Endodermal cell (in vitro differentiated cells): ENCODE data around the gene DCUN1D1. TPM values are rescaled to one million over a fixed set of nuclear protein-coding genes. Genes with fewer than 3 reads are reported as not detected.
A peak's percentile ranks its signal among the peaks of the same experiment; 100 is the strongest.

Source experiments
- DNase-seq: peaks from one replicate; pipeline ENCODE4 v3.0.0-alpha.2; 2017
- H3K27ac ChIP-seq: 2 replicates; pipeline ENCODE4 v1.5.1; 2013; ENCODE audit warnings: mild to moderate bottlenecking, low read depth, low read length, moderate library complexity
- H3K27me3 ChIP-seq: 2 replicates; pipeline ENCODE4 v1.6.1; 2013; ENCODE audit warnings: mild to moderate bottlenecking, low read length, moderate library complexity; ENCODE audit not compliant: insufficient read depth, control insufficient read depth, poor library complexity, severe bottlenecking
- H3K36me3 ChIP-seq: 2 replicates; pipeline ENCODE4 v1.7.0; 2013; ENCODE audit warnings: mild to moderate bottlenecking, low read length, moderate library complexity; ENCODE audit not compliant: control insufficient read depth, insufficient read depth
- H3K4me1 ChIP-seq: one replicate; pipeline ENCODE4 v1.7.0; 2013; ENCODE audit warnings: low read length; ENCODE audit not compliant: control insufficient read depth, insufficient read depth
- H3K4me3 ChIP-seq: 2 replicates; pipeline ENCODE4 v1.5.1; 2013; ENCODE audit warnings: mild to moderate bottlenecking, low read length, moderate library complexity
- H3K9ac ChIP-seq: 2 replicates; pipeline ENCODE4 v1.6.1; 2013; ENCODE audit warnings: mild to moderate bottlenecking, low read length, moderate library complexity; ENCODE audit not compliant: poor library complexity, severe bottlenecking; ENCODE audit errors: extremely low read depth
- H3K9me3 ChIP-seq: 2 replicates; pipeline ENCODE4 v1.6.1; 2013; ENCODE audit warnings: mild to moderate bottlenecking, low read length, moderate library complexity; ENCODE audit not compliant: control insufficient read depth
- H3K27ac Mint-ChIP-seq: 2 replicates; pipeline ENCODE4 v1.8.0; 2020; ENCODE audit warnings: mixed read lengths
- H3K27me3 Mint-ChIP-seq: 2 replicates; pipeline ENCODE4 v1.8.0; 2021; ENCODE audit warnings: mild to moderate bottlenecking, mixed read lengths; ENCODE audit not compliant: insufficient read depth
- H3K36me3 Mint-ChIP-seq: 2 replicates; pipeline ENCODE4 v1.8.0; 2020; ENCODE audit warnings: low read depth, mixed read lengths
- H3K4me1 Mint-ChIP-seq: 2 replicates; pipeline ENCODE4 v1.8.0; 2020; ENCODE audit warnings: mixed read lengths
- H3K4me3 Mint-ChIP-seq: 2 replicates; pipeline ENCODE4 v1.8.0; 2020; ENCODE audit warnings: mild to moderate bottlenecking, moderate library complexity, mixed read lengths
- H3K9me3 Mint-ChIP-seq: 2 replicates; pipeline ENCODE4 v1.8.0; 2020; ENCODE audit warnings: mild to moderate bottlenecking, mixed read lengths
- CTCF ChIP-seq: fragments of 200-600 bp; sonication (generic); conservative IDR thresholded peaks from 2 replicates; pipeline ENCODE4 v1.5.0; 2021; ENCODE audit warnings: antibody characterized with exemption, mild to moderate bottlenecking
- WGBS, 2 experiments: methylation state at CpG; one replicate each; pipeline versions ENCODE4 v1.1.5 to v1.1.7; 2013; ENCODE audit warnings: missing lambda C conversion rate in 2 of 2, mixed read lengths in 1 of 2; ENCODE audit not compliant: insufficient coverage in 1 of 2, insufficient read length in 1 of 2; 5-methylcytosine and 5-hydroxymethylcytosine counted together
- total RNA-seq, 2 donors: library from RNA; stranded (reverse); fragmentation: NEBNext Ultra II Directional in 1 of 2; extraction: Animal tissue kit (Norgen Biotek cat#: 25700) in 1 of 2; gene quantifications; 2 replicates in 1 of 2; 3 replicates in 1 of 2; pipeline ENCODE4 v1.2.1, GENCODE V29; 2021

DCUN1D1 gene
- total RNA-seq, 2 donors from 2014 or later = 59.6 to 65.6 TPM

- Mint-ChIP-seq H3K4me1 (peaks cover 10% of the 10 kb centered on the region), H3K36me3 (peaks cover 86% of the 10 kb centered on the region), H3K27ac (no peak overlapping the region), H3K4me3 (no peak overlapping the region), H3K9me3 (peaks cover 18% of the 10 kb centered on the region), H3K27me3 (no peaks in the 10 kb centered on the region)
- Histone ChIP-seq H3K36me3 (peaks cover 87% of the 10 kb centered on the region), H3K9me3 (peaks cover 26% of the 10 kb centered on the region), H3K9ac (no peak overlapping the region), H3K4me3 (no peak overlapping the region), H3K27me3 (no peaks in the 10 kb centered on the region), H3K4me1 (no peaks in the 10 kb centered on the region), H3K27ac (no peak overlapping the region)
- no peak for TF ChIP-seq CTCF
- no peak for DNase-seq
- 91 to 100% methylated on average over 1 of the region's 1 CpG for WGBS, 2 experiments
Observed at GRCh38 chr3:182949688-182950087, 30.6 kb downstream of the DCUN1D1 start.

GRCh38 chr3:182948305-182948704 lies 32.0 kb downstream of the DCUN1D1 start:
- DNase-seq = no peak
- Mint-ChIP-seq H3K4me3 (no peak overlapping the region), H3K27me3 (no peaks in the 10 kb centered on the region), H3K27ac (no peak overlapping the region), H3K4me1 (peaks cover 14% of the 10 kb centered on the region), H3K36me3 (peaks cover 78% of the 10 kb centered on the region), H3K9me3 (peaks cover 14% of the 10 kb centered on the region)
- Histone ChIP-seq H3K4me1 (no peaks in the 10 kb centered on the region), H3K36me3 (peaks cover 80% of the 10 kb centered on the region), H3K27me3 (no peaks in the 10 kb centered on the region), H3K9me3 (peaks cover 17% of the 10 kb centered on the region), H3K27ac (no peak overlapping the region), H3K9ac (no peak overlapping the region), H3K4me3 (no peak overlapping the region)
- TF ChIP-seq CTCF = no peak
- WGBS, 2 experiments = 97 to 100% methylated on average over 2 to 5 of the region's 5 CpGs

- no peak overlapping the region for H3K27ac Mint-ChIP-seq
- no peak overlapping the region for H3K4me3 Mint-ChIP-seq
- peaks cover 13% of the 10 kb centered on the region for H3K9me3 ChIP-seq
- no peak overlapping the region for H3K27ac ChIP-seq
- H3K4me3 ChIP-seq = no peak overlapping the region
- H3K36me3 Mint-ChIP-seq = peaks cover 74% of the 10 kb centered on the region
- no peaks in the 10 kb centered on the region for H3K27me3 ChIP-seq
- H3K27me3 Mint-ChIP-seq = no peaks in the 10 kb centered on the region
- DNase-seq = no peak
- H3K9ac ChIP-seq = no peak overlapping the region
- H3K4me1 Mint-ChIP-seq = peaks cover 14% of the 10 kb centered on the region
- H3K4me1 ChIP-seq = no peaks in the 10 kb centered on the region
- H3K9me3 Mint-ChIP-seq = peaks cover 12% of the 10 kb centered on the region
- TF ChIP-seq CTCF = peak; percentile 42
- peaks cover 76% of the 10 kb centered on the region for H3K36me3 ChIP-seq
Observed at GRCh38 chr3:182947888-182948287, 32.5 kb downstream of the DCUN1D1 start.
